Measurements from ENCODE around the gene AGMO.

DNA sequence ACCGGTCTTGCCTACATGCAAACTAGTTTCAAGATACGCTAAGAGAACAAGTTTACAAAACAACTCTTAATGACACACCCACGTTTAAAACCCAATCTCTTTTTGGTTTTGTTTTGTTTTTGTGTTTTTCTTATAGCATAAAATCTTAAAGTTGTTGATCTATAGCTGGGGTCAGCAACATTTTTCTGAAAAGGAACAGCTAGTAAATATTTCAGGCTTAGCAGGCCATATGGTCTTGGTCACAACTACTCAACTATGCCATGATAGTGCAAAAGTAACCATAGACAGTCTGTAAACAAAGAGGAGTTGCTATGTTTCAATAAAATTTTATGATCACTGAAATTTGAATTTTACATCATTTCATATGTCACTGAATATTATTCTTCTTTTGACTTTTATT is 327.4 kb downstream of the AGMO start:
- TF ChIP-seq, protein P1, sequence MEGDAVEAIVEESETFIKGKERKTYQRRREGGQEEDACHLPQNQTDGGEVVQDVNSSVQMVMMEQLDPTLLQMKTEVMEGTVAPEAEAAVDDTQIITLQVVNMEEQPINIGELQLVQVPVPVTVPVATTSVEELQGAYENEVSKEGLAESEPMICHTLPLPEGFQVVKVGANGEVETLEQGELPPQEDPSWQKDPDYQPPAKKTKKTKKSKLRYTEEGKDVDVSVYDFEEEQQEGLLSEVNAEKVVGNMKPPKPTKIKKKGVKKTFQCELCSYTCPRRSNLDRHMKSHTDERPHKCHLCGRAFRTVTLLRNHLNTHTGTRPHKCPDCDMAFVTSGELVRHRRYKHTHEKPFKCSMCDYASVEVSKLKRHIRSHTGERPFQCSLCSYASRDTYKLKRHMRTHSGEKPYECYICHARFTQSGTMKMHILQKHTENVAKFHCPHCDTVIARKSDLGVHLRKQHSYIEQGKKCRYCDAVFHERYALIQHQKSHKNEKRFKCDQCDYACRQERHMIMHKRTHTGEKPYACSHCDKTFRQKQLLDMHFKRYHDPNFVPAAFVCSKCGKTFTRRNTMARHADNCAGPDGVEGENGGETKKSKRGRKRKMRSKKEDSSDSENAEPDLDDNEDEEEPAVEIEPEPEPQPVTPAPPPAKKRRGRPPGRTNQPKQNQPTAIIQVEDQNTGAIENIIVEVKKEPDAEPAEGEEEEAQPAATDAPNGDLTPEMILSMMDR (IDR thresholded peaks at IDR 0.05) = no peak
- TF ChIP-seq POLR2A (IDR thresholded peaks at IDR 0.05) (no peak), POLR2AphosphoS5 (IDR thresholded peaks at IDR 0.05) (no peak), EP300 (IDR thresholded peaks at IDR 0.05) (no peak)

Data from gastroesophageal sphincter (tissue), 3 donors.